IPS-15b (cell line): ENCODE measurements around the gene ACSF3.

Experiments used
- H3K27me3 ChIP-seq: one replicate; pipeline ENCODE4 v1.6.1; 2013; ENCODE audit warnings: low read length; ENCODE audit not compliant: control insufficient read depth, insufficient read depth
- H3K36me3 ChIP-seq: one replicate; pipeline ENCODE4 v1.6.1; 2013; ENCODE audit warnings: low read length; ENCODE audit not compliant: control insufficient read depth, insufficient read depth
- H3K4me1 ChIP-seq: one replicate; pipeline ENCODE4 v1.6.1; 2013; ENCODE audit warnings: mild to moderate bottlenecking, low read length; ENCODE audit not compliant: control insufficient read depth, insufficient read depth
- H3K4me3 ChIP-seq: one replicate; pipeline ENCODE4 v1.5.1; 2013; ENCODE audit warnings: low read depth, low read length
- H3K9ac ChIP-seq: one replicate; pipeline ENCODE4 v1.6.1; 2013; ENCODE audit warnings: low read depth, mild to moderate bottlenecking, low read length
- H3K9me3 ChIP-seq: one replicate; pipeline ENCODE4 v1.6.1; 2013; ENCODE audit warnings: mild to moderate bottlenecking, low read length; ENCODE audit not compliant: control insufficient read depth, insufficient read depth

Gene ACSF3

GRCh38 chr16:89078172-89078571 is 15.5 kb upstream of the ACSF3 start:
- H3K27me3 ChIP-seq: no peaks in the 10 kb centered on the region
- H3K36me3 ChIP-seq: no peaks in the 10 kb centered on the region
- no peaks in the 10 kb centered on the region for H3K4me1 ChIP-seq
- no peaks in the 10 kb centered on the region for H3K9me3 ChIP-seq
- H3K9ac ChIP-seq: no peak overlapping the region
- H3K4me3 ChIP-seq: no peak overlapping the region

GRCh38 chr16:89079434-89079980 is 14.1 kb upstream of the ACSF3 start:
- Histone ChIP-seq H3K4me1 (no peaks in the 10 kb centered on the region), H3K4me3 (no peak overlapping the region), H3K9me3 (no peaks in the 10 kb centered on the region), H3K27me3 (no peaks in the 10 kb centered on the region), H3K9ac (no peak overlapping the region), H3K36me3 (no peaks in the 10 kb centered on the region)

DNA sequence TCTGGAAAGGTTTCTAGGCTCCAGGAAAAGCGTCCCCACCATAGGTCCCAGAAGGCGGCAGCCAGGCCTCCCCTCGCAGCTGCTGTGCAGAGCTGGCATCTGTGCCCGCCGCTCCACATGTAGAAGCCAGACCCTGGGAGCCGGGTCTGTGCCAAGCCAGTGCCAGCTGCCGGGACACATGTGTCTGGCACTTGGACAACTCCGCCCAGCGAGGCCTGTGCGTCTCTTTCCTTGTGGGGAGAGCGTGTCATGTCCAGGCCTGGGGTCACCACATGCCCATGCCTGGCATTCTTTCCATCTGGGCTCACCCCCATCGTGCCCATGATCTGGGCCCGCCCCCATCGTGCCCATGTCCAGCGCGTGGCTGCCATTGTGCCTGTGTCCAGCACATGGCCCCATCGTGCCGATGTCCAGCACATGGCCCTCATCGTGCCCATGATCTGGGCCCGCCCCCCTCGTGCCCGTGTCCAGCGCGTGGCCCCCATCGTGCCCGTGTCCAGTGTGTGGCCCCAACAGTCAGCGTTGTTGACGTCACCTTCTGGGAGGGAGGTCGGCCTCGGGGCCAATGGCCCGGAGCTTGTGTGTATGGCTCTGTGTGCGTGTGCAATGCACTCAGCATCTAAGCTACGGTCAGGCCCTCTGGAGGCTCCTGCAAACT is 13.3 kb upstream of the ACSF3 start:
- Histone ChIP-seq H3K9ac (no peak overlapping the region), H3K27me3 (no peaks in the 10 kb centered on the region), H3K36me3 (no peaks in the 10 kb centered on the region), H3K9me3 (no peaks in the 10 kb centered on the region), H3K4me3 (no peak overlapping the region), H3K4me1 (no peaks in the 10 kb centered on the region)

DNA sequence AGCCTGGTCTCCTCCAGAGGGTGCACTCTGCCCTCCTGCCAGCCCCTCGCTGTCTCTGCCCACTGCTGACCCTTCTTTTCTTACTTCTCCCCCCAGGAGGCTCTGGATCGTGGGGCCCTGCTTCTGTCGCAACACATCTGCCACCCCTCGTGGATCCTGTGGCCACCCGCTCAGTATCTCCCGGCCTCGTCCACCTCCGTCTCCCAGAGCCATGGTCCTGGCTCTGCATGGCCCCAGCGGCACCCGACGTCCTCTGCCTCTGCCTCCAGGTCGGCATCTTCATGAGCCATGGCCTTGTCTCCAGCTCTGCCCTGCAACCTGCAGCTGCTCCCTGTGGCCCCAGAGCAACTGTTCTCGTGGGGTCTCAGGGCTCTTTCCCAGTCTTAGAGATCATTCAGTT is 12.1 kb upstream of the ACSF3 start:
- H3K9me3 ChIP-seq: no peaks in the 10 kb centered on the region
- H3K4me1 ChIP-seq: no peaks in the 10 kb centered on the region
- no peak overlapping the region for H3K4me3 ChIP-seq
- no peak overlapping the region for H3K9ac ChIP-seq
- H3K36me3 ChIP-seq: no peaks in the 10 kb centered on the region
- no peaks in the 10 kb centered on the region for H3K27me3 ChIP-seq

- Histone ChIP-seq H3K27me3 (no peaks in the 10 kb centered on the region), H3K4me3 (no peak overlapping the region), H3K9me3 (no peaks in the 10 kb centered on the region), H3K9ac (no peak overlapping the region), H3K4me1 (no peaks in the 10 kb centered on the region), H3K36me3 (no peaks in the 10 kb centered on the region)
Observed at GRCh38 chr16:89084411-89084810, 9.2 kb upstream of the ACSF3 start.

- H3K9me3 ChIP-seq: no peaks in the 10 kb centered on the region
- H3K27me3 ChIP-seq: peaks cover 3% of the 10 kb centered on the region
- H3K36me3 ChIP-seq: no peaks in the 10 kb centered on the region
- H3K9ac ChIP-seq: no peak overlapping the region
- H3K4me1 ChIP-seq: no peaks in the 10 kb centered on the region
- no peak overlapping the region for H3K4me3 ChIP-seq
Observed at GRCh38 chr16:89084814-89085612, 8.6 kb upstream of the ACSF3 start.

- H3K9me3 ChIP-seq: no peaks in the 10 kb centered on the region
- H3K4me1 ChIP-seq: no peaks in the 10 kb centered on the region
- H3K9ac ChIP-seq: no peak overlapping the region
- no peak overlapping the region for H3K4me3 ChIP-seq
- H3K36me3 ChIP-seq: no peaks in the 10 kb centered on the region
- peaks cover 4% of the 10 kb centered on the region for H3K27me3 ChIP-seq
Observed at GRCh38 chr16:89085755-89086154, 7.9 kb upstream of the ACSF3 start.

DNA sequence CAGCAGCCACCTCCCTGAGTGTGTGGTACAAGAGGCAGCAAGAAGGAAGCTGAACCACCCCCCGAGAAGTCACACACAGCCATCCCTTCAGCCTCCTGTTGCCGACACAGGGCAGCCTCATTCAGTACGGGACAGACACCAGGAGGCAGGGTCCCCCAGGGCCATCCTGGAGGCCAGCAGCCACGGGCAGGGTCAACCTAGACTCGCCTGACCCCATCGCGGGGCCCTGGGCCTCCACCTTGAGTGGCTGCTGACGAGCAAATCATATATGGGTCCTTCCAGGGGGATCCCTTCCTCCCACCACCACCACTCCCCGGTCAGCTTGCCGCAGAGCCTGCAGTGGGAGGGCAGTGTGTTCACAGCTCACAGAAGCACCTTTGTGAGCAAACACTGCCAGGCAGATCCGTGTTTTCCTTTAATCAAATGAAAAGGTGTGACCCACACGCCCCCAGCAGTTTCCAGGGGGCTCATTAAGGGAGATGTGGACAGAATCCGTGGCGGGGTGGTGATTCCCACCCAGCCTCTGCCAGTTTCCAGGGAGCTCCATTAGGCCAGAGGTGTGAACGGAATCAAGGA is 5.6 kb upstream of the ACSF3 start:
- H3K27me3 ChIP-seq: peaks cover 12% of the 10 kb centered on the region
- H3K36me3 ChIP-seq: no peaks in the 10 kb centered on the region
- no peak overlapping the region for H3K9ac ChIP-seq
- H3K9me3 ChIP-seq: no peaks in the 10 kb centered on the region
- no peak overlapping the region for H3K4me3 ChIP-seq
- no peaks in the 10 kb centered on the region for H3K4me1 ChIP-seq

DNA sequence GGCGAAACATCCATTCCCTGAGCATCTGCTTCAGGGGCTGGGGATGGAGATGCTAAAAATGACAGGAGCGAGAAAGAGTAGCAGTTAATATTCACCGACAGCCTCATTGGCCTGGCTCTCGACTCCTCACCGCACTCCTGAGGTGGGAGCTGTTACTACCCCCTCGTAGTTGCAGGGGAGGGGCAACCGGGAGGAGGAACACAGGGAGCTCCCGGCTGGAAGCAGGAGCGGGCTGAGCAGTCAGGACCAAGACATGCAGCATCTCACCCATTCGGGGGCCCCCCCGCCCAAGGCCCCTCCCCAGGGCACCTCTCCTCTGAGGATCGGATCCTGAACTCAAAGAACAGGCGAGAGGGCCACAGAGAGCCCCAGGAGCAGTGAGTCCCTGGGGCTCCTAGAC is 4.5 kb upstream of the ACSF3 start:
- Histone ChIP-seq H3K36me3 (no peaks in the 10 kb centered on the region), H3K27me3 (peaks cover 14% of the 10 kb centered on the region), H3K4me1 (no peaks in the 10 kb centered on the region), H3K9me3 (no peaks in the 10 kb centered on the region), H3K9ac (no peak overlapping the region), H3K4me3 (no peak overlapping the region)

- Histone ChIP-seq H3K9me3 (no peaks in the 10 kb centered on the region), H3K4me3 (no peak overlapping the region), H3K4me1 (peaks cover 6% of the 10 kb centered on the region), H3K9ac (no peak overlapping the region), H3K36me3 (no peaks in the 10 kb centered on the region), H3K27me3 (peaks cover 14% of the 10 kb centered on the region)
Observed at GRCh38 chr16:89090182-89090630, 3.4 kb upstream of the ACSF3 start.

- Histone ChIP-seq H3K9ac (no peak overlapping the region), H3K36me3 (no peaks in the 10 kb centered on the region), H3K27me3 (peaks cover 14% of the 10 kb centered on the region), H3K9me3 (no peaks in the 10 kb centered on the region), H3K4me1 (peaks cover 8% of the 10 kb centered on the region), H3K4me3 (no peak overlapping the region)
Observed at GRCh38 chr16:89090669-89091426, 2.8 kb upstream of the ACSF3 start.
